NCI-H345 treated with DMSO at 0.1 percent for 48 hours (cell line): ENCODE measurements around the gene PTK6.

ENCODE experiments used
- DNase-seq: peaks from one replicate; lab custom pipeline; 2025; ENCODE audit not compliant: unreplicated experiment; lab: John Stamatoyannopoulos, UW

PTK6 gene

GRCh38 chr20:63570281-63571086 lies 33.3 kb upstream of the PTK6 start:
- no peak for DNase-seq

- no peak for DNase-seq
These were observed 32.1 kb upstream of the PTK6 start for GRCh38 chr20:63568986-63569949.

DNA sequence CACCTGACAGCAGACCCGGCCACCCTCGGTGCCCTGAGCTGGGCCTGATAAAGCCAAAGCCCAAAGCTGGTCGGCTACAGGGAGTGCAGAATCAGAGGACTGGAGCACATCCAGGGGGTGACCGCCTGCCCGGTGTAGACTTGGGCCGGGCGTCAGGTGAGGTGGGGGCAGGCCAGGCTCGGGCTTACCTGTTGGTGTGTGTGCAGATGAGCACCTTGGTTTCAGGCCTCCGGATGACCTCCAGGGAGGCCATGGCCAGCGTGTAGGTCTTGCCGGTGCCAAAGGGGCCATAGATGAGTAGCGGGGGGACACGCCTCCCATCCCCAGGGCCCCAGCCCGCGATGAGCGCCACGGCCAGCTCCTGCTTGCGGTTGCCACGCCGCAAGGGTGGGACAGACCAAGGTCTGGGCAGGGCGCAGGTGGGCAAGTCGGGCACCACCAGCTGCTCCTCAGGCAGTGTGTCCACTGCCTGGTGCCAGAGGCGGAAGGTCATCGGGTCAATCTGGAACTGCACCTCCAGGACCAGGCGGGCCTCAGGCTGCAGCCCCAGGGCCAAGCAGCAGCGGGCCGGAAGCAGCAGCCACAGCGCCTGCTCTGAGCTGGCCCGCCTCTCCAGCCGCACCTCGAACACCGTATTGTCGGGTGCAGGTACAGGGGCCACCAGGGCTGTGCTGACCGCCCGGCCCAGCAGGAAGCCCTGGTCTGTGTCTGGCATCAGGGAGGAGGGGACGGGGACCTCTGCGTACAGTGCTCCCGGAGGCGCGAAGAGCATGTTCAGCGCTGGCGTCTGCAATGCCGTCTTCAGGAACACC lies 31.2 kb upstream of the PTK6 start:
- DNase-seq, result no peak

GRCh38 chr20:63567386-63568169 lies 30.4 kb upstream of the PTK6 start:
- no peak for DNase-seq

- no peak for DNase-seq
These were observed 29.9 kb upstream of the PTK6 start for GRCh38 chr20:63567136-63567385.

- DNase-seq, result no peak
These were observed 29.4 kb upstream of the PTK6 start for GRCh38 chr20:63566395-63567135.

- DNase-seq, result no peak
These were observed 28.6 kb upstream of the PTK6 start for GRCh38 chr20:63565699-63566335.

GRCh38 chr20:63565021-63565698 lies 28.0 kb upstream of the PTK6 start:
- no peak for DNase-seq

- DNase-seq, result no peak
These were observed 27.0 kb upstream of the PTK6 start for GRCh38 chr20:63564036-63564810.

GRCh38 chr20:63563225-63563935 lies 26.2 kb upstream of the PTK6 start:
- no peak for DNase-seq

DNA sequence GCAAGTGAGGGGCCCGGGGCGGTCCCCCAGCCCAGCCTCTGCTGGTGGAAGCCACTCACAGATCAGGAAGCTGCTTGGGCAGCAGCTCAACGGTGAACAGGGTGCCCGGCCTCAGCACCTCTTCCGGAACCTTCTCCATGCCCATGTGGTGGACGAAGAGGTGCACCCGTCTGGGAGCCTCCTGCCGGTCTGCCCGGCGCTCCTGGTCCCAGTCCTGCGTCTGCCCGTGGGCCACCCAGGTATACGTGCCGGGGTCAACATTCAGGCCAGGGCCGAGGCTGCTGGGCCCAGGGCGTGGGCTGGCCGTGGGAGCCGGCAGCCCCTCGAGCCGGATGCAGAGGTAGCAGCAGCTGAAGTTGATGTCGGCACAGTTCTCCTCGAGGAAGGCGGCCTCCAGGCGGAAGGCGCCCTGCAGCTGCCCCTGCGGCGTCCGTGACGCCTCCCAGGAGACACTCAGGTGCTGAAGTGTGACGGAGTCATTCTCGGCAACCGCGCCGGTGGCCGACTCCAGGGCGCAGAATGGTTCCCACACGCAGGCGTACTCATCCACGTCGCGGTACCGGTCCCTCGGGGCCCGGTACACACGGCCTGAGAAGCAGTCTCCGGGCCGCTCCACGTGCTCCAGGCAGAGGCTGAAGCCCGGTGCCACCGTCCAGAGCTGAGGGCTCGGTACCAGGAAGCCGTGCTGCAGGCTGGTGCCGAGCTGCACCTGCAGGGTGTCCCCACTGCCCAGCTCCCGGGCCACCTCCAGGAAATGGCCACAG lies 25.5 kb upstream of the PTK6 start:
- DNase-seq, result no peak

- no peak for DNase-seq
These were observed 24.6 kb upstream of the PTK6 start for GRCh38 chr20:63561624-63562396.

- DNase-seq, result no peak
These were observed 23.9 kb upstream of the PTK6 start for GRCh38 chr20:63560856-63561609.

DNA sequence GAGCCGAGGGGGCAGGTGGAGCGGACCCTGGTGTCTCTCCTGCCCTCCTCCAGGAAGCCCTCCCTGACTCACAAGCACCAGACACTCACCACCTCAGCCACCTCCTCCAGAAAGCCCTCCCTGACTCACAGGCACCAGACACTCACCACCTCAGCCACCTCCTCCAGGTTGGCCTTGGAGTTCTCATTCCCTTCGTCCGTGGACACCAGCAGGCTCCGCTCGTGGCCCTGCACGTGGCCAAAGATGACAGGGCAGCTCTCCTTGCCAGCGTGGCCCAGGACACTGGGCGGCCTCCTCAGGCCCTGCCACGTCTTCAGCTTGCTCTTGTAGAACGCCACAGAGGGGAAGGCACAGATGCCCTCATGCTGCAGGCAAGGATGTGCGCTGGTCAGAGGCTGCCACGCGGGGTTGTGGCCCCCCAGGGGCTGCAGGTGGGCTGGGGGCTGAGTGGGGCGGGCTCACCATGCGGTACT lies 23.2 kb upstream of the PTK6 start:
- no peak for DNase-seq
